GM23248 (cell line): ENCODE data around the gene BPGM. TPM values are rescaled to one million over a fixed set of nuclear protein-coding genes. Genes with fewer than 3 reads are reported as not detected.
A peak's percentile ranks its signal among the peaks of the same experiment; 100 is the strongest.

ENCODE experiments used
- DNase-seq: peaks from one replicate; pipeline ENCODE4 v3.0.0-alpha.2; 2015
- H2AFZ ChIP-seq: fragments of 200-600 bp; sonication (generic); 2 replicates; pipeline ENCODE4 v1.6.1; 2016; ENCODE audit warnings: antibody characterized with exemption
- H3F3A ChIP-seq: fragments of 200-600 bp; sonication (generic); 2 replicates; pipeline ENCODE4 v1.6.1; 2016; ENCODE audit warnings: mild to moderate bottlenecking, antibody characterized with exemption, mixed run types; ENCODE audit not compliant: insufficient read depth
- H3K27ac ChIP-seq: fragments of 200-600 bp; sonication (generic); 2 replicates; pipeline ENCODE4 v1.5.1; 2016; ENCODE audit warnings: mild to moderate bottlenecking
- H3K27me3 ChIP-seq: fragments of 200-600 bp; sonication (generic); replicated peaks from 2 replicates; pipeline ENCODE4 v1.6.1; 2016; ENCODE audit warnings: mild to moderate bottlenecking; ENCODE audit not compliant: insufficient read depth
- H3K36me3 ChIP-seq: fragments of 200-600 bp; sonication (generic); 2 replicates; pipeline ENCODE4 v1.6.1; 2016; ENCODE audit warnings: low read depth, mild to moderate bottlenecking
- H3K4me1 ChIP-seq: fragments of 200-600 bp; sonication (generic); 2 replicates; pipeline ENCODE4 v1.6.1; 2016; ENCODE audit warnings: mild to moderate bottlenecking; ENCODE audit not compliant: insufficient read depth
- H3K4me2 ChIP-seq: fragments of 200-600 bp; sonication (generic); one replicate; pipeline ENCODE4 v1.6.1; 2016; ENCODE audit warnings: mild to moderate bottlenecking; ENCODE audit not compliant: unreplicated experiment
- H3K4me3 ChIP-seq: fragments of 200-600 bp; sonication (generic); 2 replicates; pipeline ENCODE4 v1.5.1; 2016; ENCODE audit warnings: mild to moderate bottlenecking
- H3K79me2 ChIP-seq: fragments of 200-600 bp; sonication (generic); 2 replicates; pipeline ENCODE4 v1.6.1; 2016; ENCODE audit warnings: mild to moderate bottlenecking; ENCODE audit not compliant: insufficient read depth
- H3K9ac ChIP-seq: fragments of 200-600 bp; sonication (generic); 2 replicates; pipeline ENCODE4 v1.6.1; 2016; ENCODE audit warnings: mild to moderate bottlenecking
- H3K9me2 ChIP-seq: fragments of 200-600 bp; sonication (generic); 2 replicates; pipeline ENCODE4 v1.6.1; 2016; ENCODE audit warnings: mixed run types, mild to moderate bottlenecking, moderate library complexity; ENCODE audit not compliant: insufficient read depth
- H3K9me3 ChIP-seq: fragments of 200-600 bp; sonication (generic); one replicate; pipeline ENCODE4 v1.6.1; 2017; ENCODE audit warnings: low read depth
- H4K20me1 ChIP-seq: fragments of 200-600 bp; sonication (generic); 2 replicates; pipeline ENCODE4 v1.6.0; 2016; ENCODE audit not compliant: insufficient read depth
- EZH2 ChIP-seq: fragments of 200-600 bp; sonication (generic); IDR thresholded peaks from 2 replicates; pipeline ENCODE4 v1.6.1; 2018; ENCODE audit warnings: antibody characterized with exemption, mild to moderate bottlenecking; ENCODE audit not compliant: insufficient read depth, poor library complexity, severe bottlenecking
- EZH2phosphoT487 ChIP-seq: fragments of 200-600 bp; sonication (generic); IDR thresholded peaks from 2 replicates; pipeline ENCODE4 v1.6.1; 2018; ENCODE audit warnings: antibody characterized with exemption, moderate library complexity, mild to moderate bottlenecking, low read depth; ENCODE audit not compliant: insufficient read depth
- WGBS, 2 experiments: methylation state at CpG; one replicate each; pipeline ENCODE4 v1.1.6; 2015 to 2017; ENCODE audit warnings: low lambda C conversion rate in 2 of 2, low coverage in 1 of 2; ENCODE audit errors: missing lambda C conversion rate in 2 of 2; 5-methylcytosine and 5-hydroxymethylcytosine counted together
- in situ Hi-C: fragments of 300-500 bp; cut with MboI; formaldehyde crosslinking; loops from 2 replicates; pipeline ENCODE4 v1.15.0; 2020
- polyA plus RNA-seq: library from polyadenylated mRNA; unstranded; fragments of >200 nt; fragmentation: Nextera tagmentation; extraction: Ambion mirVana; gene quantifications from 2 replicates; pipeline ENCODE4 v1.2.1, GENCODE V29; 2016
- total RNA-seq: library from RNA; depleted of rRNA; stranded (reverse); fragments of >200 nt; shearing (Covaris generic); gene quantifications from 2 replicates; pipeline ENCODE4 v1.2.3, GENCODE V29; 2014

Gene BPGM
- total and polyA plus RNA-seq, 2 experiments from 2014 or later: 37.4 to 41.3 TPM

DNA sequence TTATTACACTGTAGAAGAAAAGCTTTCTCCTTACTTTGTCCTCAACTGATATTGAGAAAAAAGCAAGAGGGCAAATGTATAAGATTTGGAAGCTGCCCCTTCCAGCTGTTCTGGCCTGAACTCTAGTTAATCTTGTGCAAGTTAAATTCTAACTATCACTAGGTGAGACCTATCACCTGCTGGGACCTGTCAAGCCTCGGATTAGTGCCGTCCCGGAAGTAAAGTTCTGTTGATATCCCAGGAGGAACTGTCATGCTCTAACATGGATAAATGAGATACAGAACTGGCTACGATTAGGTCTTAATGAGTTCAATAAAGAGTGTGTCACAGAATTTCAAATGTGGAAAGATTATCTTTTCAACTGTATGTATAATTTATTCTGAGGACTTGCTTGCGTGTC, 1.2 kb upstream of the BPGM start:
- H2AFZ ChIP-seq: peak overlapping the region; percentile 76
- peak overlapping the region; percentile 94 for H3K9ac ChIP-seq
- in situ Hi-C loops: no loop called here

DNA sequence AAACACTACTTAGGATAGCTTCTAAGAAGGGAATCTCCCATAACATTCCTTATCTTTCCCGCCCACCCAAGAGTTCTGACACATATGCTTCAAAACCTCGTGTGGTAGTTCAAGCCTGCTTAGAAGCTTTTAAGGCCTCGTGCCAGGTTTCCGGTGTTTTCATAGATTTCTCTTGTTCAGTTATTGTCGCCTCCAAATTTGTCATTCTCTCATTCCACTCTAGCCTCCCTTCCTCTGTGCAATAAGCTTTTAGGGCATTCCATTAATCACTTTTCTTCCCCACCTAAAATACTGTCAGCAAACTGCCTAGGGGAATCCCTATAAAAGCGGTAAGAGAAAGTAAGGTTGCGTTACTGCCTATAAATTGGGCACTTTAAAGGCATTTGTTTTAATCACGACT, 718 bp upstream of the BPGM start:
- 1 to 2% methylated on average over 8 of the region's 8 CpGs for WGBS, 2 experiments
- Histone ChIP-seq H4K20me1 (no peaks in the 10 kb centered on the region), H3K36me3 (no peaks in the 10 kb centered on the region), H3K27me3 (no peaks in the 10 kb centered on the region), H3K9me3 (no peaks in the 10 kb centered on the region), H3K4me1 (peaks cover 35% of the 10 kb centered on the region), H2AFZ (peak overlapping the region; percentile 76), H3K9me2 (no peaks in the 10 kb centered on the region), H3F3A (peaks cover 9% of the 10 kb centered on the region; the same call in 1 of the 2 replicates), H3K9ac (peak overlapping the region; percentile 94), H3K4me2 (peak overlapping the region; percentile 85), H3K79me2 (peaks cover 52% of the 10 kb centered on the region), H3K27ac (peak overlapping the region; percentile 83), H3K4me3 (peak overlapping the region; percentile 88)
- DNase-seq: peak; percentile 83
- TF ChIP-seq EZH2phosphoT487: no peak
- TF ChIP-seq EZH2: no peak
- in situ Hi-C loops: no loop called here

More for the DNA sequence above, 1.2 kb upstream of the BPGM start:
- peak overlapping the region; percentile 88 for H3K4me3 ChIP-seq
- no peaks in the 10 kb centered on the region for H4K20me1 ChIP-seq
- peaks cover 9% of the 10 kb centered on the region; the same call in 1 of the 2 replicates for H3F3A ChIP-seq
- WGBS, 2 experiments: 24 to 32% methylated on average over 5 of the region's 5 CpGs
- no peaks in the 10 kb centered on the region for H3K36me3 ChIP-seq
- TF ChIP-seq EZH2 (no peak), EZH2phosphoT487 (no peak)
- peaks cover 48% of the 10 kb centered on the region for H3K79me2 ChIP-seq
- no peaks in the 10 kb centered on the region for H3K27me3 ChIP-seq
- H3K9me3 ChIP-seq: no peaks in the 10 kb centered on the region
- DNase-seq: no peak
- peaks cover 35% of the 10 kb centered on the region for H3K4me1 ChIP-seq
- no peaks in the 10 kb centered on the region for H3K9me2 ChIP-seq
- H3K4me2 ChIP-seq: peak overlapping the region; percentile 85
- peak overlapping the region; percentile 83 for H3K27ac ChIP-seq

DNA sequence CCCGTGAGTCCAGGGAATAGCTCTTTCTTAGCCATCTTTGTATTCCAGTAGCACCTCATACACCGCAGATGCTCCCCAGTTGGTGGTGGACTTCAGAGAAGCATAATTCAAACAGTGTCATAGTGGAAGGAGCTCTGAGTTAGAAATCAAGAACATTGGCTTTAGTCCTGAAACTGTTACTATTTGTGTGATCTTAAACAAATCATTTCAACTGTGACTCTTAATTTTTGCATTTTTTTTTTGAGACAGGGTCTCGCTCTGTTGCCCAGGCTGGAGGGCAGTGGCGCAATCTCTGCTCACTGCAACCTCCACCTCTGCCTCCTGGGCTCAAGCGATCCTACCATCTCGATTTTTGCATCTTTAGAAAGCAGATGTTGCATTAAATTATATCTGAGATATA, 1.8 kb downstream of the BPGM start:
- no peaks in the 10 kb centered on the region for H3K27me3 ChIP-seq
- H3K79me2 ChIP-seq: peaks cover 78% of the 10 kb centered on the region
- no peak for TF ChIP-seq EZH2
- TF ChIP-seq EZH2phosphoT487: no peak
- DNase-seq: no peak
- peak overlapping the region; percentile 95 for H3K4me2 ChIP-seq
- H3K27ac ChIP-seq: no peak overlapping the region
- no peaks in the 10 kb centered on the region for H3K36me3 ChIP-seq
- in situ Hi-C loops: no loop called here
- H3K4me1 ChIP-seq: peaks cover 45% of the 10 kb centered on the region
- WGBS, 2 experiments: 97% methylated on average over 6 of the region's 6 CpGs
- no peaks in the 10 kb centered on the region for H3K9me2 ChIP-seq
- peaks cover 9% of the 10 kb centered on the region; the same call in 1 of the 2 replicates for H3F3A ChIP-seq
- H3K4me3 ChIP-seq: 0 out of 2 replicates have a peak overlapping the region, but pooled peaks have one; percentile 88
- H2AFZ ChIP-seq: no peak overlapping the region
- H3K9me3 ChIP-seq: no peaks in the 10 kb centered on the region
- no peaks in the 10 kb centered on the region for H4K20me1 ChIP-seq
- no peak overlapping the region for H3K9ac ChIP-seq

DNA sequence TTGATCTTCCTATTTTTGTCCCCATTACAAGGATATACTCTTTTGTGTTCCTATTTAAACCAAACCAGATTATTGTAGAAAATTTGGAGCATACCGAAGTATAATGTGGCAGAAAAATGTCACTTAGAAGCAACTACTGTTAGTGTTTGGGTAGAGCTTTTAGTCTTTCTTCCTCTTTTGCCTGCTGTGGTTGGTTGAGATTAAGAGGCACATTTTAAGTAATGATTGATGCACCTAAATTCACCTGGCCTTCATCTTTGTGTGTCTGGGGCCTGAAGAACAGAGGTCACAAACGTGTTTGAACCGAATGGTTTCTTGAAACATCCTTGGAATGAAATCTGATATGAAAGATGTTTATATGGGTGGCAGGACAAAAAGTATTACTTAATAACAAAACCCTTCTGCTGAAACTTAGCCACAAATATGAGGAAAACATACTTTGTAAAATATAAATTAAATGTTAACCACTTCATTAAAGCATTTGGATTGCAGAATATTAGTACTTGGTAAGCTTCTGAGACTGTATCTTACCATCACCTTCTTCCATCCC, 2.6 kb downstream of the BPGM start:
- Histone ChIP-seq H2AFZ (peak overlapping the region; percentile 27; the same call in 1 of the 2 replicates), H3K4me1 (peaks cover 49% of the 10 kb centered on the region), H3K9me2 (no peaks in the 10 kb centered on the region), H3K36me3 (no peaks in the 10 kb centered on the region), H3K27ac (no peak overlapping the region), H3K4me3 (peak overlapping the region; percentile 32), H3F3A (peaks cover 9% of the 10 kb centered on the region; the same call in 1 of the 2 replicates), H4K20me1 (no peaks in the 10 kb centered on the region), H3K9ac (no peak overlapping the region), H3K9me3 (no peaks in the 10 kb centered on the region), H3K79me2 (peaks cover 86% of the 10 kb centered on the region), H3K4me2 (peak overlapping the region; percentile 95), H3K27me3 (no peaks in the 10 kb centered on the region)
- in situ Hi-C loops: no loop called here
- 63 to 64% methylated on average over 3 of the region's 3 CpGs for WGBS, 2 experiments
- DNase-seq: peak; percentile 14
- TF ChIP-seq EZH2 (no peak), EZH2phosphoT487 (no peak)
